ENCODE data around the gene FGF18.

FGF18 gene

GRCh38 chr5:171470420-171470819 is 51.0 kb downstream of the FGF18 start:
- TF ChIP-seq CTCF (IDR thresholded peaks at IDR 0.05; ENCODE audit: control insufficient read depth, insufficient read depth, low read depth, low read length, missing control alignments): no peak
- H3K4me3 ChIP-seq (ENCODE audit: control insufficient read depth, low read depth, low read length): no peak overlapping the region
- no peak for DNase-seq (ENCODE audit: low read depth)

DNA sequence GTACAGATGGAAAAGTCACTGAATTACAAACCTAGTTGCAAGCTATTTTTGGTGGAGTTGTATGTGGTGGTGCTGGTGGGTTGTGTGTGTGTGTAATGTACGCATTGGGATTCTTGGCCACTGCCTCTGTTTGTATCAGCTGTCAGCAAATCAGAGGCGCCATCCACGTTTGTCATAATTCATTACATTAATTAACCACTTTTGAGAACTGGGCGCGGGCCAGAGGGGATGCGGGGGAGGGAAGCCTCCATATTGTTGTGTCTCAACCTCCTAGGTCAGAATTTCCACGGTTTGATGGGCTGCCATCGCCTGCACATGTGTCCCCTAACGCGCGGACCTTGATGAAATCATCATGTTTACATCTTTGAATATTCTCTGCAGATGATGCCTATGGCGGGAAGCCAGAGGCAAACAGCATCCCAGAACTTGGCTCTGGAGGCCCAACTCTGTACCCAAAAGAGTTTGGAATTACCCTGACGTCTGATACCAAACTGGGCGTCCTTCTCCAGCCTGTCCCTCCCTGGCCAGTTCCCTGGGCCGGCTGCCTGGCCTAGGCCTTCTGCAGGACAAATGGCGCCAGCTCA is 54.9 kb downstream of the FGF18 start:
- no peak overlapping the region for H3K4me3 ChIP-seq (ENCODE audit: control insufficient read depth, low read depth, low read length)
- no peak for TF ChIP-seq CTCF (IDR thresholded peaks at IDR 0.05; ENCODE audit: control insufficient read depth, insufficient read depth, low read depth, low read length, missing control alignments)
- no peak for DNase-seq (ENCODE audit: low read depth)

GRCh38 chr5:171475596-171475995 is 56.1 kb downstream of the FGF18 start:
- no peak for DNase-seq (ENCODE audit: low read depth)
- TF ChIP-seq CTCF (IDR thresholded peaks at IDR 0.05; ENCODE audit: control insufficient read depth, insufficient read depth, low read depth, low read length, missing control alignments): no peak
- no peak overlapping the region for H3K4me3 ChIP-seq (ENCODE audit: control insufficient read depth, low read depth, low read length)

- DNase-seq (ENCODE audit: low read depth): no peak
- TF ChIP-seq CTCF (IDR thresholded peaks at IDR 0.05; ENCODE audit: control insufficient read depth, insufficient read depth, low read depth, low read length, missing control alignments): no peak
- H3K4me3 ChIP-seq (ENCODE audit: control insufficient read depth, low read depth, low read length): no peak overlapping the region
These were observed 57.3 kb downstream of the FGF18 start for GRCh38 chr5:171476701-171477100.

GRCh38 chr5:171477101-171477500 is 57.7 kb downstream of the FGF18 start:
- DNase-seq (ENCODE audit: low read depth): no peak
- no peak overlapping the region for H3K4me3 ChIP-seq (ENCODE audit: control insufficient read depth, low read depth, low read length)
- no peak for TF ChIP-seq CTCF (IDR thresholded peaks at IDR 0.05; ENCODE audit: control insufficient read depth, insufficient read depth, low read depth, low read length, missing control alignments)

- no peak for TF ChIP-seq CTCF (IDR thresholded peaks at IDR 0.05; ENCODE audit: control insufficient read depth, insufficient read depth, low read depth, low read length, missing control alignments)
- no peak overlapping the region for H3K4me3 ChIP-seq (ENCODE audit: control insufficient read depth, low read depth, low read length)
- no peak for DNase-seq (ENCODE audit: low read depth)
These were observed 58.2 kb downstream of the FGF18 start for GRCh38 chr5:171477666-171478065.
